Caco-2 (cell line): ENCODE data around the gene CAMK1D. TPM values are rescaled to one million over a fixed set of nuclear protein-coding genes. Genes with fewer than 3 reads are reported as not detected.
A peak's percentile ranks its signal among the peaks of the same experiment; 100 is the strongest.

Experiments
- BruUV-seq: library from RNA; stranded (reverse); fragments of 400-500 nt; replicated peaks from 2 replicates; lab custom pipeline; 2021; lab: Mats Ljungman, UMichigan
- CTCF ChIA-PET: fragments of 300-600 bp; sonication (Branson Sonifier 250); formaldehyde crosslinking; loops from one replicate; lab custom pipeline; 2022; ENCODE audit warnings: antibody characterized with exemption; lab: Charles Lee
- POLR2A ChIA-PET: fragments of 300-600 bp; sonication (Branson Sonifier 250); formaldehyde crosslinking; loops from one replicate; lab custom pipeline; 2022; ENCODE audit warnings: antibody characterized with exemption; lab: Charles Lee
- DNase-seq, 2 experiments: peaks; one replicate each; pipeline versions ENCODE4 v3.0.0 to v3.0.0-alpha.2; 2020 to 2022
- H3K27me3 ChIP-seq: replicated peaks from 2 replicates; pipeline ENCODE4 v1.6.0; 2011; ENCODE audit warnings: low read length; ENCODE audit not compliant: control insufficient read depth, insufficient read depth
- H3K36me3 ChIP-seq: 2 replicates; pipeline ENCODE4 v1.5.1; 2011; ENCODE audit warnings: low read length; ENCODE audit not compliant: control insufficient read depth, insufficient read depth
- H3K4me1 ChIP-seq: fragments of 250-450 bp; sonication (Bioruptor Pico); 2 replicates; pipeline ENCODE4 v1.5.1; 2020; ENCODE audit warnings: mild to moderate bottlenecking
- H3K4me3 ChIP-seq: 2 replicates; pipeline ENCODE4 v1.5.1; 2011; ENCODE audit warnings: low read depth, mild to moderate bottlenecking, control low read depth, low read length
- H3K9me3 ChIP-seq: fragments of 250-450 bp; sonication (Bioruptor Pico); 2 replicates; pipeline ENCODE4 v1.5.1; 2020; ENCODE audit warnings: mild to moderate bottlenecking, moderate library complexity
- H3K27ac Mint-ChIP-seq: one replicate; pipeline ENCODE4 v1.8.0; 2022; ENCODE audit warnings: mixed read lengths; ENCODE audit not compliant: unreplicated experiment
- H3K27me3 Mint-ChIP-seq: one replicate; pipeline ENCODE4 v1.8.0; 2022; ENCODE audit warnings: mixed read lengths; ENCODE audit not compliant: insufficient read depth, unreplicated experiment
- H3K36me3 Mint-ChIP-seq: one replicate; pipeline ENCODE4 v1.8.0; 2022; ENCODE audit warnings: mild to moderate bottlenecking, mixed read lengths; ENCODE audit not compliant: insufficient read depth, unreplicated experiment
- H3K4me1 Mint-ChIP-seq: one replicate; pipeline ENCODE4 v1.8.0; 2022; ENCODE audit warnings: low read depth, mixed read lengths; ENCODE audit not compliant: unreplicated experiment
- H3K4me3 Mint-ChIP-seq: one replicate; pipeline ENCODE4 v1.8.0; 2022; ENCODE audit warnings: mild to moderate bottlenecking, moderate library complexity, mixed read lengths; ENCODE audit not compliant: unreplicated experiment
- H3K9me3 Mint-ChIP-seq: one replicate; pipeline ENCODE4 v1.8.0; 2022; ENCODE audit warnings: mixed read lengths; ENCODE audit not compliant: unreplicated experiment
- CTCF ChIP-seq, 2 experiments: fragments of 200-600 bp in 1 of 2; IDR thresholded peaks; 1 replicate in 1 of 2; 2 replicates in 1 of 2; pipeline versions ENCODE4 v1.5.1 to v1.8.0; 2011 to 2022; ENCODE audit warnings: antibody characterized with exemption in 1 of 2, control low read depth in 1 of 2, inconsistent platforms in 1 of 2, low read depth in 1 of 2, low read length in 1 of 2, mild to moderate bottlenecking in 1 of 2, moderate library complexity in 1 of 2; ENCODE audit not compliant: insufficient read depth in 1 of 2, severe bottlenecking in 1 of 2, unreplicated experiment in 1 of 2
- intact Hi-C: fragments of 100-400 bp; cut with micrococcal nuclease; formaldehyde crosslinking; loops from one replicate; pipeline ENCODE4 v1.10.0; 2022; ENCODE audit not compliant: unreplicated experiment
- total RNA-seq: library from RNA; stranded (reverse); gene quantifications from 2 replicates; pipeline ENCODE4 v1.2.3, GENCODE V29; 2022

CAMK1D gene
- total RNA-seq, 1 experiment from 2014 or later, result 10.9 TPM

- no TSS peak for BruUV-seq
- intact Hi-C loops, result no loop called here
These were observed 182.2 kb downstream of the CAMK1D start for GRCh38 chr10:12531305-12532220.

GRCh38 chr10:12533151-12533550 is 183.8 kb downstream of the CAMK1D start:
- no peaks in the 10 kb centered on the region for H3K4me1 ChIP-seq
- Mint-ChIP-seq H3K4me3 (no peak overlapping the region), H3K4me1 (peaks cover 7% of the 10 kb centered on the region), H3K9me3 (no peaks in the 10 kb centered on the region), H3K27me3 (no peaks in the 10 kb centered on the region), H3K36me3 (no peaks in the 10 kb centered on the region), H3K27ac (no peak overlapping the region)
- BruUV-seq, result no TSS peak
- POLR2A ChIA-PET, result no interaction called here
- TF ChIP-seq CTCF (IDR thresholded peaks at IDR 0.05; ENCODE audit: insufficient read depth in 1 of 2, low read depth in 1 of 2, low read length in 1 of 2, severe bottlenecking in 1 of 2, unreplicated experiment in 1 of 2), result no peak
- H3K9me3 ChIP-seq, result no peaks in the 10 kb centered on the region
- no peak for DNase-seq
- no peak overlapping the region for H3K4me3 ChIP-seq
- CTCF ChIA-PET, result no interaction called here
- no peaks in the 10 kb centered on the region for H3K36me3 ChIP-seq
- intact Hi-C loops, result no loop called here
- no peaks in the 10 kb centered on the region for H3K27me3 ChIP-seq

More at GRCh38 chr10:12531305-12532220, 182.2 kb downstream of the CAMK1D start:
- H3K27ac Mint-ChIP-seq, result no peak overlapping the region
- H3K36me3 Mint-ChIP-seq, result no peaks in the 10 kb centered on the region
- no peaks in the 10 kb centered on the region for H3K9me3 ChIP-seq
- H3K4me1 ChIP-seq, result no peaks in the 10 kb centered on the region
- H3K4me1 Mint-ChIP-seq, result peaks cover 7% of the 10 kb centered on the region
- no peaks in the 10 kb centered on the region for H3K36me3 ChIP-seq
- POLR2A ChIA-PET, result no interaction called here
- CTCF ChIA-PET, result no interaction called here
- peak in 1 of 2 experiments; percentile 8 for DNase-seq
- H3K27me3 Mint-ChIP-seq, result no peaks in the 10 kb centered on the region
- no peak overlapping the region for H3K4me3 ChIP-seq
- TF ChIP-seq CTCF (IDR thresholded peaks at IDR 0.05; ENCODE audit: insufficient read depth in 1 of 2, low read depth in 1 of 2, low read length in 1 of 2, severe bottlenecking in 1 of 2, unreplicated experiment in 1 of 2), result no peak
- no peaks in the 10 kb centered on the region for H3K27me3 ChIP-seq
- no peaks in the 10 kb centered on the region for H3K9me3 Mint-ChIP-seq
- no peak overlapping the region for H3K4me3 Mint-ChIP-seq

GRCh38 chr10:12533723-12534122 is 184.4 kb downstream of the CAMK1D start:
- POLR2A ChIA-PET, result no interaction called here
- Histone ChIP-seq H3K36me3 (no peaks in the 10 kb centered on the region), H3K27me3 (no peaks in the 10 kb centered on the region), H3K4me3 (no peak overlapping the region), H3K4me1 (no peaks in the 10 kb centered on the region), H3K9me3 (no peaks in the 10 kb centered on the region)
- Mint-ChIP-seq H3K9me3 (no peaks in the 10 kb centered on the region), H3K27ac (no peak overlapping the region), H3K27me3 (no peaks in the 10 kb centered on the region), H3K4me1 (peaks cover 7% of the 10 kb centered on the region), H3K4me3 (no peak overlapping the region), H3K36me3 (no peaks in the 10 kb centered on the region)
- CTCF ChIA-PET, result no interaction called here
- TF ChIP-seq CTCF (IDR thresholded peaks at IDR 0.05; ENCODE audit: insufficient read depth in 1 of 2, low read depth in 1 of 2, low read length in 1 of 2, severe bottlenecking in 1 of 2, unreplicated experiment in 1 of 2), result no peak
- BruUV-seq, result no TSS peak
- DNase-seq, result peak in 1 of 2 experiments; percentile 11
- intact Hi-C loops, result no loop called here
